Cardiac fibroblast (primary cell): ENCODE results near the gene DLGAP4.

ENCODE experiments used
- DNase-seq, 2 donors: peaks; one replicate each; pipeline versions ENCODE4 v3.0.0 to v3.0.0-alpha.2; 2010; ENCODE audit warnings: low read depth in 2 of 2
- H3K4me3 ChIP-seq, 2 donors: replicated peaks in 1 of 2; 1 replicate in 1 of 2; 2 replicates in 1 of 2; pipeline ENCODE4 v1.5.1; 2011; ENCODE audit warnings: low read depth in 2 of 2, low read length in 2 of 2, mild to moderate bottlenecking in 2 of 2, moderate library complexity in 1 of 2
- TF ChIP-seq, protein P1 (sequence below): IDR thresholded peaks from one replicate; pipeline ENCODE4 v1.5.1; 2011; ENCODE audit warnings: low read depth, mild to moderate bottlenecking, low read length, inconsistent platforms

The DLGAP4 gene, protein sequence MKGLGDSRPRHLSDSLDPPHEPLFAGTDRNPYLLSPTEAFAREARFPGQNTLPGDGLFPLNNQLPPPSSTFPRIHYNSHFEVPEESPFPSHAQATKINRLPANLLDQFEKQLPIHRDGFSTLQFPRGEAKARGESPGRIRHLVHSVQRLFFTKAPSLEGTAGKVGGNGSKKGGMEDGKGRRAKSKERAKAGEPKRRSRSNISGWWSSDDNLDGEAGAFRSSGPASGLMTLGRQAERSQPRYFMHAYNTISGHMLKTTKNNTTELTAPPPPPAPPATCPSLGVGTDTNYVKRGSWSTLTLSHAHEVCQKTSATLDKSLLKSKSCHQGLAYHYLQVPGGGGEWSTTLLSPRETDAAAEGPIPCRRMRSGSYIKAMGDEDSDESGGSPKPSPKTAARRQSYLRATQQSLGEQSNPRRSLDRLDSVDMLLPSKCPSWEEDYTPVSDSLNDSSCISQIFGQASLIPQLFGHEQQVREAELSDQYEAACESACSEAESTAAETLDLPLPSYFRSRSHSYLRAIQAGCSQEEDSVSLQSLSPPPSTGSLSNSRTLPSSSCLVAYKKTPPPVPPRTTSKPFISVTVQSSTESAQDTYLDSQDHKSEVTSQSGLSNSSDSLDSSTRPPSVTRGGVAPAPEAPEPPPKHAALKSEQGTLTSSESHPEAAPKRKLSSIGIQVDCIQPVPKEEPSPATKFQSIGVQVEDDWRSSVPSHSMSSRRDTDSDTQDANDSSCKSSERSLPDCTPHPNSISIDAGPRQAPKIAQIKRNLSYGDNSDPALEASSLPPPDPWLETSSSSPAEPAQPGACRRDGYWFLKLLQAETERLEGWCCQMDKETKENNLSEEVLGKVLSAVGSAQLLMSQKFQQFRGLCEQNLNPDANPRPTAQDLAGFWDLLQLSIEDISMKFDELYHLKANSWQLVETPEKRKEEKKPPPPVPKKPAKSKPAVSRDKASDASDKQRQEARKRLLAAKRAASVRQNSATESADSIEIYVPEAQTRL

DNA sequence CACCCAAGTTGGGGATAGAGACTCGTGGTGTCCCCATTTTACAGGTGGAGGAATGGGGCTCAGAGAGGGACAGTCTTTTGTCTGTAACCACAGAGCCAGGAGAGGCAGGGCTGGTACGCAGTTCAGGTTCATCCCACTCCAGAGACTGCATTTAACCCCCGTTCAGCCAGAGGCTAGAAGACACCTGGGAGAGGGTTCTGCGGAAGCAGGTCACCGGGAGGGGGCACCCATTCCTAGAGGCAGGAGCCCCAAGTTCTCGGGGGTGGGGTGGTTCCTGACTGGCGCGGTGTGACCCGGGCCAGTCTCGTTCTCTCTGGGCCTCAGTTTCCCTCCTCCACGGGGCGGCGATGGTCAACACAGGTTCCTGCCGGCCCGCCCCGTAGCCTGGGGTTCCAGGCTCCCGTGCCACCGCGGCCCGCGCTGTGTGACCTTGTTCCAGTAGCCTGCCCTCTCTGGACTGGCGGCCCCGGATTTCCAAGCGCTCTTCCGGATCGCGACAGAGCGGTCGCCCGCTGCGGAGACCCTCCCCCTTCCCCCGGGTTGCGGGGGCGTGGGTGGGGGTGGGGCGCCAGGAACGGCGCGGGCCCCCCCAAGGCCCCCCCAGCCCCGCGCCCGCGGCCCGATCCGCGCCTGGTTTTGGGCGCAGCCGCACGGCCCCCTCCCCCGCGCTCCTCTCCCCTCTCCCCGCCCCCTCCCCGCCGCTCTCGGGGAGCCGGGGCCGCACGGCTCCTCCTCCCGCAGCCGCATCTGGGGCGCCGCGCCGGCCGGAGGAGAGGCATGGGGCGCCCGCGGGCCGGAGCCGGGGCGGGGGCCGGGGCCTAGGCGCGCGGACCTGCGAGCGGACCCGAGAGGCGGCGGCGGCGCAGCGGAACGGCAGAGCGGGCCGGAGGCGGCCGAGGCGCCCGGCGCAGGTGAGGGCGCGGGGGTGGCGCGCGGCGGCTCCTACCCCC is at the start of gene DLGAP4:
Gene DLGAP4 (plus strand): TSS at position 738 of the 950 bp plus-strand sequence. CDS start 125,379 bp downstream, outside the sequence.
- no peak within 1 kb of the TSS for H3K4me3 ChIP-seq
- TF ChIP-seq, protein P1, sequence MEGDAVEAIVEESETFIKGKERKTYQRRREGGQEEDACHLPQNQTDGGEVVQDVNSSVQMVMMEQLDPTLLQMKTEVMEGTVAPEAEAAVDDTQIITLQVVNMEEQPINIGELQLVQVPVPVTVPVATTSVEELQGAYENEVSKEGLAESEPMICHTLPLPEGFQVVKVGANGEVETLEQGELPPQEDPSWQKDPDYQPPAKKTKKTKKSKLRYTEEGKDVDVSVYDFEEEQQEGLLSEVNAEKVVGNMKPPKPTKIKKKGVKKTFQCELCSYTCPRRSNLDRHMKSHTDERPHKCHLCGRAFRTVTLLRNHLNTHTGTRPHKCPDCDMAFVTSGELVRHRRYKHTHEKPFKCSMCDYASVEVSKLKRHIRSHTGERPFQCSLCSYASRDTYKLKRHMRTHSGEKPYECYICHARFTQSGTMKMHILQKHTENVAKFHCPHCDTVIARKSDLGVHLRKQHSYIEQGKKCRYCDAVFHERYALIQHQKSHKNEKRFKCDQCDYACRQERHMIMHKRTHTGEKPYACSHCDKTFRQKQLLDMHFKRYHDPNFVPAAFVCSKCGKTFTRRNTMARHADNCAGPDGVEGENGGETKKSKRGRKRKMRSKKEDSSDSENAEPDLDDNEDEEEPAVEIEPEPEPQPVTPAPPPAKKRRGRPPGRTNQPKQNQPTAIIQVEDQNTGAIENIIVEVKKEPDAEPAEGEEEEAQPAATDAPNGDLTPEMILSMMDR, result no peak
- no peak for DNase-seq

DNA sequence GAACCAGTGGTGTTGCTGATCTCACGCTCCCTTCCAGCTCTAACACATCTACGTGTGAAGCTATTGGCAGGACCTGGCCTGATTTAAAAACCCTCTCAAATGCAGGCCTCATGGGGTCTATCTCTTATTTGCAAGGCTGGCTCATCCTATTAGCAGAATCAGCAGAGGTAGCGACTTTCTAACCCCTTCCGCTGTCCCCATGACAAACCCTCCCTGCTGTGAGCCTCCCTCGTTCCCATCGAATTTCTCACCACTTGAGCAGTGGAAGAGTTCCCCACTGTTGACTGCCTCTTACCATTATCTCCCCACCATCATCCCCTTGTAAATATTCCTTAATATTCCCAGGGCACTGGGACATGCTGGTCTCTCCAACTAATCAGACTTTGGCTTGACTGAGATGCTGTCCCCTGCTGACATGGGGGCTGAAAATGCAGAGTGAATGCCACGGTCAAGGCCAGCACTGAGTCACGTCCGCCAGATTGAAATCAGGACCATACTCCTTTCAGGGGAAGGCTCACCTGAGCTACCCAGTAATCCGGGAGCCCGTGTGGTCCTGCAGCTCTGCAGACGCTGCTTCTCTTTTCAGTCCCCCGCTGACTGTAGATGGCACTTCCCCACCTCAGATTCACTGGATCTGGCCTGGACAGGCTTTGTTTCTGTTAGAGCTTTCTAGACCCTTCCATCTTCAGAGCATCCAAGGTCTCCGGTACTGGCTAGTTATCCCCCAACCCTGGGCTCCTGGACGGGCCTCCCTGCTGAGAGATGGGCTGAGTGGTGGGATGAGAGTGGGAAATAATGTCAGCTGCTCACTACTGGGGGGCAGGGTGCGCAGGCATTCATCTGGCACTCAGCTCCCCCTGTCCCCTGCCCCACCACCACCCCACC is 46.7 kb upstream of the DLGAP4 start:
- no peak for DNase-seq
- TF ChIP-seq, protein P1, result no peak
- H3K4me3 ChIP-seq, result no peak overlapping the region

GRCh38 chr20:36260316-36260715 is 45.8 kb upstream of the DLGAP4 start:
- DNase-seq, result no peak
- TF ChIP-seq, protein P1, result no peak
- no peak overlapping the region for H3K4me3 ChIP-seq

DNA sequence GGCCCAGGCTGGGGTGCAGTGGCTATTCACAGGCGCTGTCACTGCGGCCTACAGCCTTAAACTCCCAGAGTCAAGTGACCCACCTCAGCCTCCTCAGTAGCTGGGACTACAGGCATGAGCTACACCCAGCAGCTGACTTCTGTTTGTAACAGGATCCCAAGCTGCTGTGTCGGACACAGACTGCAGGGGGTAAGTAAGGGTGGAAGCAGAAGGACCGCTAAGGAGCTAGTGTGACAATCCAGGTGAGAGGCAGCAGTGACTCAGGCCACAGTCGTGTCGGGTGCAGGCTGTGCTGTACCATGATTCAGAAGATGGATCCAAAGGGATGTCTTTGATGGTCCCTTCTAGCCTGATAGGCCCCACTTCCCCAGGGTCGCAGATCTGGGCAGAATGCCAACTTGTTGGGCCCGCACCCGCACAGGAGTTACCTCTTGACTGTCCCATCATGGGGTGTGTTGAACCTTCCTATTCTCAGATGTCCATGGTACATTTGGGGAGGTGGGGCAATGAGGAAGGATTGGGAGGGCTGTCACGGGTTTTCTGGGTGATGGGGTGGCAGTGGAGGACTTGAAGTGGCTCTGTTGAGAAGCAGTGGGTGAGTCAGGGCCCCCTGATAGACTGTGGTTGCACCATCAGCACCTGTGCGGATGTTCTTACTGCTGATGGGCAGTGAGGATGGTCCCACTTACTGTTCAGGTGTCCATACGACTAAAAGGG is 44.6 kb upstream of the DLGAP4 start:
- no peak overlapping the region for H3K4me3 ChIP-seq
- no peak for DNase-seq
- TF ChIP-seq, protein P1, result no peak

DNA sequence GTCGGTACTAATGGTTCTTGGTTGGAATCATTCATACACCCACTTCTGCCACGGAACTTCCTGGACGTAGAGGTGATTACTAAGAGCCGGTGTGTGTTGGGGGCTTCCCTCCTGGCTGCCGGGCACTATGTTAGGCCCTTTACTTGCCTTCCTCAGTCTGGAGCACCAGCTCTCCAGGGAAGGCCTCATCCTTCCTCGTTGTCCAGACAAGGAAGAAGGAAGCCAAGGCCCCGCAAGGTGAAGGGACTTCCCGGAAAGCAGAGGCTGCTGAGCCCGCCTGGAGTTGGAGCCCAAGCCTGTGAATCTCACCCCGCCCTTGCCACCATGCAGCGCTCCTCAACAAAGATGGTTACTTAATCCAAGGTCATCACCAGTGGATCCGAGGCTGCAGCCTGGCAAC is 43.7 kb upstream of the DLGAP4 start:
- no peak for DNase-seq
- TF ChIP-seq, protein P1, result no peak
- H3K4me3 ChIP-seq, result no peak overlapping the region
